HCT116 (cell line): ENCODE measurements around the gene MGRN1. TPM values are rescaled to one million over a fixed set of nuclear protein-coding genes. Genes with fewer than 3 reads are reported as not detected.

ENCODE experiments used
- ATAC-seq: fragments of 200-7000 bp; cut with Tn5 transposase; 2 replicates; pipeline ENCODE4 v1.9.1; 2020; ENCODE audit warnings: mild to moderate bottlenecking, moderate library complexity
- BruUV-seq: library from RNA; stranded (reverse); fragments of 400-500 nt; replicated peaks from 2 replicates; lab custom pipeline; 2021; lab: Mats Ljungman, UMichigan
- CTCF ChIA-PET: fragments of 300-600 bp; sonication (Branson Sonifier 250); formaldehyde crosslinking; loops from one replicate; lab custom pipeline; 2021; ENCODE audit warnings: antibody characterized with exemption; lab: Charles Lee
- POLR2A ChIA-PET: fragments of 300-600, 350-600 bp; sonication (Branson Sonifier 250); formaldehyde crosslinking; loops from one replicate; lab custom pipeline; 2021; ENCODE audit warnings: antibody characterized with exemption; lab: Charles Lee
- RAD21 ChIA-PET, 2 experiments: fragments of 300-600 bp; sonication (Branson Sonifier 250); formaldehyde crosslinking; loops; one replicate each; lab custom pipeline; 2023; ENCODE audit warnings: low total read pairs in 2 of 2; ENCODE audit not compliant: uncharacterized antibody in 2 of 2, unreplicated experiment in 2 of 2, low non-redundant PET in 1 of 2; lab: Charles Lee
- DNase-seq: peaks from one replicate; pipeline ENCODE4 v3.0.0-alpha.2; 2010; ENCODE audit warnings: low read depth, low spot score
- H2AFZ ChIP-seq: fragments of 200-600 bp; shearing (Covaris generic), sonication (generic); 2 replicates; pipeline ENCODE4 v1.6.1; 2017; ENCODE audit warnings: low read depth, mixed run types, mixed read lengths, antibody characterized with exemption, low read length; ENCODE audit not compliant: poor library complexity, severe bottlenecking
- H3K27ac ChIP-seq: 2 replicates; pipeline ENCODE4 v1.5.1; 2012; ENCODE audit warnings: low read depth, low read length
- H3K27me3 ChIP-seq: fragments of 200-600 bp; sonication (generic); 2 replicates; pipeline ENCODE4 v1.6.1; 2016; ENCODE audit warnings: mixed run types, low read length, mixed read lengths; ENCODE audit not compliant: insufficient read depth
- H3K36me3 ChIP-seq, 2 experiments: fragments of 200-500 bp in 1 of 2; fragments of 200-600 bp in 1 of 2; sonication (Bioruptor generic) in 1 of 2; sonication (generic) in 1 of 2; 2 replicates each; pipeline versions ENCODE4 v1.5.1 to v1.6.1; 2014 to 2016; ENCODE audit warnings: low read length in 2 of 2, inconsistent platforms in 1 of 2, mixed read lengths in 1 of 2, mixed run types in 1 of 2; ENCODE audit not compliant: insufficient read depth in 2 of 2, control insufficient read depth in 1 of 2
- H3K4me1 ChIP-seq, 2 experiments: fragments of 200-600 bp in 1 of 2; sonication (generic) in 1 of 2; 2 replicates each; pipeline versions ENCODE4 v1.5.1 to v1.6.1; 2012 to 2017; ENCODE audit warnings: low read length in 2 of 2, inconsistent platforms in 1 of 2, mild to moderate bottlenecking in 1 of 2, mixed read lengths in 1 of 2, mixed run types in 1 of 2, moderate library complexity in 1 of 2; ENCODE audit not compliant: insufficient read depth in 2 of 2, control insufficient read depth in 1 of 2
- H3K4me2 ChIP-seq: fragments of 200-600 bp; sonication (generic); 2 replicates; pipeline ENCODE4 v1.6.1; 2017; ENCODE audit warnings: mixed run types, low read length, mixed read lengths
- H3K4me3 ChIP-seq, 2 experiments: fragments of 200-600 bp in 1 of 2; sonication (generic) in 1 of 2; replicated peaks in 1 of 2; 2 replicates each; pipeline ENCODE4 v1.5.1; 2011 to 2016; ENCODE audit warnings: low read length in 2 of 2, control low read depth in 1 of 2, low read depth in 1 of 2, mild to moderate bottlenecking in 1 of 2, mixed read lengths in 1 of 2, mixed run types in 1 of 2
- H3K79me2 ChIP-seq: fragments of 200-600 bp; sonication (generic); 2 replicates; pipeline ENCODE4 v1.6.1; 2017; ENCODE audit warnings: mild to moderate bottlenecking, mixed run types, low read length, moderate library complexity, mixed read lengths; ENCODE audit not compliant: insufficient read depth
- H3K9ac ChIP-seq: fragments of 200-600 bp; sonication (generic); 2 replicates; pipeline ENCODE4 v1.6.1; 2016; ENCODE audit warnings: low read length, mixed read lengths
- H3K9me2 ChIP-seq: fragments of 200-600 bp; sonication (generic), shearing (Covaris generic); 2 replicates; pipeline ENCODE4 v1.6.1; 2017; ENCODE audit warnings: mixed run types, mild to moderate bottlenecking, moderate library complexity; ENCODE audit not compliant: insufficient read depth
- H3K9me3 ChIP-seq, 2 experiments: fragments of 200-500 bp in 1 of 2; fragments of 200-600 bp in 1 of 2; sonication (Bioruptor generic) in 1 of 2; sonication (generic) in 1 of 2; 2 replicates each; pipeline ENCODE4 v1.6.1; 2014 to 2017; ENCODE audit warnings: low read length in 2 of 2, mixed read lengths in 2 of 2, inconsistent platforms in 1 of 2, low read depth in 1 of 2, mild to moderate bottlenecking in 1 of 2, mixed run types in 1 of 2, moderate library complexity in 1 of 2; ENCODE audit not compliant: control insufficient read depth in 1 of 2, insufficient read depth in 1 of 2
- H4K20me1 ChIP-seq: fragments of 200-600 bp; sonication (generic), shearing (Covaris generic); 2 replicates; pipeline ENCODE4 v1.6.1; 2017; ENCODE audit warnings: mixed run types, mild to moderate bottlenecking, moderate library complexity; ENCODE audit not compliant: insufficient read depth
- ATF3 ChIP-seq: IDR thresholded peaks from 2 replicates; pipeline ENCODE4 v1.6.1; 2012
- CEBPB ChIP-seq: IDR thresholded peaks from 2 replicates; pipeline ENCODE4 v1.6.1; 2012; ENCODE audit warnings: low read depth
- CTCF ChIP-seq, 3 experiments: fragments of 200-600 bp in 1 of 3; sonication (generic) in 1 of 3; IDR thresholded peaks in 2 of 3; conservative IDR thresholded peaks in 1 of 3; 2 replicates each; pipeline ENCODE4 v1.5.1; 2012 to 2017; ENCODE audit warnings: low read depth in 2 of 3, low read length in 2 of 3, antibody characterized with exemption in 1 of 3, borderline replicate concordance in 1 of 3, control low read depth in 1 of 3, mild to moderate bottlenecking in 1 of 3, mixed read lengths in 1 of 3, mixed run types in 1 of 3, moderate library complexity in 1 of 3; ENCODE audit not compliant: insufficient read depth in 1 of 3
- EGR1 ChIP-seq: IDR thresholded peaks from 2 replicates; pipeline ENCODE4 v1.6.1; 2012; ENCODE audit warnings: low read depth
- EZH2phosphoT487 ChIP-seq: fragments of 200-600 bp; IDR thresholded peaks from 2 replicates; pipeline ENCODE4 v1.6.1; 2018; ENCODE audit warnings: antibody characterized with exemption, borderline replicate concordance
- POLR2A ChIP-seq: IDR thresholded peaks from 2 replicates; pipeline ENCODE4 v1.7.0; 2011; ENCODE audit warnings: borderline replicate concordance; ENCODE audit not compliant: insufficient read depth, insufficient read length; ENCODE audit errors: extremely low read depth
- POLR2AphosphoS5 ChIP-seq: IDR thresholded peaks from 2 replicates; pipeline ENCODE4 v1.6.1; 2011; ENCODE audit warnings: mild to moderate bottlenecking, low read depth, low read length, moderate library complexity
- RAD21 ChIP-seq: IDR thresholded peaks from 2 replicates; pipeline ENCODE4 v1.6.1; 2012; ENCODE audit warnings: low read depth, mild to moderate bottlenecking
- REST ChIP-seq: IDR thresholded peaks from 2 replicates; pipeline ENCODE4 v1.6.1; 2012; ENCODE audit warnings: low read depth
- SP1 ChIP-seq: IDR thresholded peaks from 2 replicates; pipeline ENCODE4 v1.6.1; 2012; ENCODE audit warnings: low read depth
- SRF ChIP-seq: IDR thresholded peaks from 2 replicates; pipeline ENCODE4 v1.6.1; 2012; ENCODE audit warnings: low read depth
- YY1 ChIP-seq: IDR thresholded peaks from 2 replicates; pipeline ENCODE4 v1.6.1; 2011; ENCODE audit warnings: low read length, low read depth, moderate library complexity, mild to moderate bottlenecking; ENCODE audit not compliant: insufficient replicate concordance; ENCODE audit errors: extremely low read depth
- ZBTB33 ChIP-seq: IDR thresholded peaks from 2 replicates; pipeline ENCODE4 v1.6.1; 2011; ENCODE audit warnings: mild to moderate bottlenecking, low read length, moderate library complexity; ENCODE audit not compliant: insufficient replicate concordance; ENCODE audit errors: extremely low read depth
- intact Hi-C: fragments of 100-400 bp; cut with micrococcal nuclease; formaldehyde crosslinking; loops from 2 replicates; pipeline ENCODE4 v1.10.0; 2022
- total RNA-seq: library from RNA; stranded (reverse); gene quantifications from one replicate; pipeline ENCODE4 v1.2.1, GENCODE V29; 2021; ENCODE audit not compliant: unreplicated experiment

The MGRN1 gene
- total RNA-seq, 1 experiment from 2014 or later = 50.6 TPM

- intact Hi-C loops = no loop called here
- POLR2A ChIA-PET = no interaction called here
- CTCF ChIA-PET = no interaction called here
- DNase-seq = no peak
- BruUV-seq = no TSS peak
- no peak overlapping the region for H2AFZ ChIP-seq
- H3K4me3 ChIP-seq = no peak overlapping the region
- H3K79me2 ChIP-seq = peaks cover 62% of the 10 kb centered on the region
- no peaks in the 10 kb centered on the region for H3K36me3 ChIP-seq
- H3K27me3 ChIP-seq = no peaks in the 10 kb centered on the region
- no peaks in the 10 kb centered on the region for H3K9me3 ChIP-seq
- RAD21 ChIA-PET = no interaction called here
- H3K9me2 ChIP-seq = no peaks in the 10 kb centered on the region
- H3K27ac ChIP-seq = no peak overlapping the region
- TF ChIP-seq POLR2A (no peak), EGR1 (no peak), YY1 (no peak), CEBPB (no peak), ZBTB33 (no peak), EZH2phosphoT487 (no peak), RAD21 (no peak), SP1 (no peak), POLR2AphosphoS5 (no peak), CTCF (IDR thresholded peaks at IDR 0.05 in 2 of 3, conservative IDR thresholded peaks at IDR 0.05 in 1 of 3; ENCODE audit: borderline replicate concordance in 1 of 3, insufficient read depth in 1 of 3, low read depth in 2 of 3, low read length in 2 of 3) (no peak), REST (no peak), ATF3 (no peak), SRF (no peak)
- TF ChIP-seq, all 23 proteins: peak for 0
- no peak for ATAC-seq
- Histone ChIP-seq H3K9ac (no peak overlapping the region), H3K4me2 (no peak overlapping the region), H4K20me1 (no peaks in the 10 kb centered on the region), H3K4me1 (peaks cover 2 to 8% of the 10 kb centered on the region in 2 experiments; a peak in 3 of 4 replicates)
Observed at GRCh38 chr16:4646773-4647643, 22.4 kb downstream of the MGRN1 start.
